Spleen (tissue), 7 donors: ENCODE measurements around the gene TTLL6.

Experiments used
- CTCF ChIP-seq, 11 experiments: fragments of 200-600 bp in 7 of 11; fragments of 450-650 bp in 4 of 11; sonication (generic) in 4 of 11; IDR thresholded peaks in 8 of 11; conservative IDR thresholded peaks in 3 of 11; 1 replicate in 7 of 11; 2 replicates in 4 of 11; pipeline versions ENCODE4 v1.4.0 to v1.8.0; 2016 to 2021; ENCODE audit warnings: antibody characterized with exemption in 11 of 11, inconsistent platforms in 4 of 11, mild to moderate bottlenecking in 1 of 11
- POLR2A ChIP-seq, 3 donors: fragments of 450-650 bp; IDR thresholded peaks; one replicate each; pipeline ENCODE4 v1.5.1; 2017; ENCODE audit warnings: antibody characterized with exemption in 3 of 3, mild to moderate bottlenecking in 1 of 3
- POLR2AphosphoS5 ChIP-seq, 3 donors: sonication (generic); formaldehyde crosslinking; IDR thresholded peaks; one replicate each; pipeline ENCODE4 v1.5.1; 2017; ENCODE audit warnings: antibody characterized with exemption in 3 of 3
- donor health status: DM: no; HTN: no; CAD: no; lungs with moderate emphysema.
- donor health status: DM: no; HTN: no; CAD: no.
- donor health status: DM: no; HTN: no; CAD: no.

- TF ChIP-seq CTCF (IDR thresholded peaks at IDR 0.05 in 8 of 11, conservative IDR thresholded peaks at IDR 0.05 in 3 of 11) = no peak
- TF ChIP-seq POLR2A (IDR thresholded peaks at IDR 0.05) = no peak
- no peak for TF ChIP-seq POLR2AphosphoS5 (IDR thresholded peaks at IDR 0.05)
Observed at GRCh38 chr17:48831549-48831883, 14.5 kb upstream of the TTLL6 start.
